ENCODE measurements around the gene RSPO4. TPM values are rescaled to one million over a fixed set of nuclear protein-coding genes. Genes with fewer than 3 reads are reported as not detected.
A peak's percentile ranks its signal among the peaks of the same experiment; 100 is the strongest.

RSPO4 gene
- total RNA-seq, 4 donors from 2014 or later, result 0.06 to 2.5 (median 0.52) TPM

DNA sequence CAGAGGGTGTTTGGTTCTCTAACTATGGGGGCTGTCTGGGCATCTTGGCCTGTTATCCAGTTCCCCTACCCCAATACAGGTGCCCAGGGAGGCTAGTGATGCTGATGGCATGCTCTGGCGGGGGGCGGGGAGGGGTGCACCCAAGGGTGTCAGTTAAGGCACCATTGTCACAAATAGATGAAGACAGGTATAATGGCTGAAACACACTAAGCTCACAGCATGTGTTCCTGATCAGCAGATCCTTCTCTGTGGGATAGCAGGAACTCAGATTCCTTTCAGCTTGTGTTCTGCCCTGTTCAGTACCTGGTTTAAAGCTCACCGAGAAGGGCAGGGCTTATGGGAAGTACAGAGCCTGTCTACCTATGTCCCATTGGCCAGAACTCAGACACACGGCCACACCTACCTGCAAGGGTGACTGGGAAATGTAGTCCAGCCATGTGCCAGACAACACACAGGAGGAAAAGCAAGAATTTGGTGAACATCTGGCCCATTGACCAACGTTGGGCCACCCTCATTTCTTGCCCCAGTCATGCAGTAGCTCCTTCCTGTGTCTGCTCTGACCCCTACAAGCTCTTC lies 3.4 kb upstream of the RSPO4 start:
- H3K27ac ChIP-seq (replicated peaks in 1 of 4), result no peak overlapping the region
- no peak overlapping the region for H3K4me3 ChIP-seq
- H3K36me3 ChIP-seq, result no peaks in the 10 kb centered on the region
- no peak for DNase-seq (ENCODE audit: extremely low spot score)
- H3K9me3 ChIP-seq, result no peaks in the 10 kb centered on the region
- intact Hi-C loops (cut with DNase I), result no loop called here
- TF ChIP-seq, protein P1, sequence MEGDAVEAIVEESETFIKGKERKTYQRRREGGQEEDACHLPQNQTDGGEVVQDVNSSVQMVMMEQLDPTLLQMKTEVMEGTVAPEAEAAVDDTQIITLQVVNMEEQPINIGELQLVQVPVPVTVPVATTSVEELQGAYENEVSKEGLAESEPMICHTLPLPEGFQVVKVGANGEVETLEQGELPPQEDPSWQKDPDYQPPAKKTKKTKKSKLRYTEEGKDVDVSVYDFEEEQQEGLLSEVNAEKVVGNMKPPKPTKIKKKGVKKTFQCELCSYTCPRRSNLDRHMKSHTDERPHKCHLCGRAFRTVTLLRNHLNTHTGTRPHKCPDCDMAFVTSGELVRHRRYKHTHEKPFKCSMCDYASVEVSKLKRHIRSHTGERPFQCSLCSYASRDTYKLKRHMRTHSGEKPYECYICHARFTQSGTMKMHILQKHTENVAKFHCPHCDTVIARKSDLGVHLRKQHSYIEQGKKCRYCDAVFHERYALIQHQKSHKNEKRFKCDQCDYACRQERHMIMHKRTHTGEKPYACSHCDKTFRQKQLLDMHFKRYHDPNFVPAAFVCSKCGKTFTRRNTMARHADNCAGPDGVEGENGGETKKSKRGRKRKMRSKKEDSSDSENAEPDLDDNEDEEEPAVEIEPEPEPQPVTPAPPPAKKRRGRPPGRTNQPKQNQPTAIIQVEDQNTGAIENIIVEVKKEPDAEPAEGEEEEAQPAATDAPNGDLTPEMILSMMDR (IDR thresholded peaks at IDR 0.05), result no peak
- no peak for TF ChIP-seq POLR2A (IDR thresholded peaks at IDR 0.05; ENCODE audit: low read depth)
- no peak for TF ChIP-seq POLR2AphosphoS5 (IDR thresholded peaks at IDR 0.05)
- no peak for TF ChIP-seq EP300 (IDR thresholded peaks at IDR 0.05)
- peaks cover 0 to 55% (median 17%) of the 10 kb centered on the region in 4 donors for H3K27me3 ChIP-seq
- WGBS, result 47% methylated on average over 4 of the region's 5 CpGs
- peaks cover 0 to 11% (median 6%) of the 10 kb centered on the region in 4 donors for H3K4me1 ChIP-seq

DNA sequence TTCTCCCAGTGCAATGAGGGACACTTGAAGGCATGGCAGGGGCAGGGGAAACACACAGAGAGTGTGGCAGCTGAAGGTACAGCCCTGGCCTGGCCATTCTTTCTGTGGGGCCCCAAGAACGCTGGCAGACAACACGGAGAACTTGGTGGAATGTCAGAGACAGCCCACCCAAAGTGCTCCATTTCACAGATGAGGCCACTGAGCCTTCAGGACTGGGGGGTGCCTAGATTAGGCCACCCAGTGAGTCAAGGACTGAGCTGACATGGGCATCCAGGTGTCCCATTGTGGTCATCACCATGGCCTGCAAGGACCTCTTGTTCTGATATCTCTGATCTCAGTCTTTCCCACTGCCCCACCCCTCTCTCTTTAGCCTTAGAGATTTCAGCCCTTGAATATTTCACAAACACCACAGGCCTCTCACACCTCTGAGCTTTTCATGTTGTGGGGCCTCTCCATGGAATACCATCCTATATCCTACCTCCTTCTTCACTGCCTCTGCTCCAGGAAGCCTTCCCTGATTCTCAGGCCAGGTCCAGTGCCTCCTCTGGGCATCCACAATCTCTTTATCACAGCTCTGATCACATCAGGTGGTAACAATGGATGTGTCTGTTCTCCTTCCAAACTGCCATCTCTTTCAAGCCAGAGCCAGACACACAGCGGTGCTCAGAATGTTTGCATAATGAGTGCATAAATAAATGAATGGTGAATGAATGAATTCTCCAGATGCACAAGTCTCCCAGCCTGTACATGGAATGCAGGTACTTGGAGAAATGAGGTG lies 2.0 kb upstream of the RSPO4 start:
- Histone ChIP-seq H3K27me3 (peaks cover 0 to 59% (median 17%) of the 10 kb centered on the region in 4 donors), H3K4me3 (no peak overlapping the region), H3K4me1 (peaks cover 0 to 11% (median 6%) of the 10 kb centered on the region in 4 donors), H3K36me3 (no peaks in the 10 kb centered on the region), H3K9me3 (no peaks in the 10 kb centered on the region), H3K27ac (replicated peaks in 1 of 4) (no peak overlapping the region)
- intact Hi-C loops (cut with DNase I), result no loop called here
- 78% methylated on average over 3 of the region's 3 CpGs for WGBS
- no peak for DNase-seq (ENCODE audit: extremely low spot score)
- TF ChIP-seq POLR2A (IDR thresholded peaks at IDR 0.05; ENCODE audit: low read depth), result no peak
- no peak for TF ChIP-seq EP300 (IDR thresholded peaks at IDR 0.05)
- TF ChIP-seq POLR2AphosphoS5 (IDR thresholded peaks at IDR 0.05), result no peak
- TF ChIP-seq, protein P1 (IDR thresholded peaks at IDR 0.05), result no peak

DNA sequence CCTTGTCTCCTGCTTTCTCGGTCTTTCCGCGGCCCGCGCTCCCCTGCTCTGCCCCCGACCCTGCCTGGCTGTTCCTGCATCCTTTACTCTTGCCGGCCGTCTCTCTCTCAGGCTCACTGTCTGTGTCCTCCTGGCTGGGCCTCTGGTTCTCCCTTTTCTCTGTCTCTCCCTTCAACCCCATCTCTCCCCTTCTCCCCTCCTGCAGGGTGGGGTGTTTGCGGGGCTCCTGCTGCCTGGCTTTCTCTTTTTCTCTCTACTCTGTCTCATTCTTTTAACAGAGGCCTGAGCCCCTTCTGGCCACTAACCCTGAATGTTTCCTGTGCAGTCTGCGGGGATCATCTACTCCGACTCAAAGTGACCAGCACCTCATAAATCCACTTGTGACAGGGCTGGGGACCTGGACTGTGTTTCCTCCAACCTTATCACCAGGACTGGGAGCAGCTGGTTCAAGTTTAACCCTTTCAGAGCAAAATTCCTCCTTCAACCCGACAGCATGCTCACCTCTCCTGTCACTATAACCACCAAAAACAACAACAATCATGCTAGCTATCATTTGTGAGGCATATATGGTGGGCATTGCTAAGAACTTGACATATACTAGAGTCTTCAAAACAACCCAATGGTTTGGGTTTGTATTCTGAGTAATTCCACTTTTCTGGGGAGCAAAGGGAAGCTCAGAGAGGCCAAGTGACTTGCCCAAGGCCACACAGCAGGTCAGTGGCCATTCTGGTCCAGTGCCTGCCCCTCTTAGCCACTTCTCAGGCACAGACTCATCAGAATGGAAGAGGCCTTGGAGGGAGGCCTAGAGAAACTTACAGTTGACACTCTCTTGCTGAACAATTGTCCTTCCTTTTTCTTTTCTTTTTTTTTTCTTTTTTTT lies 811 bp upstream of the RSPO4 start:
- intact Hi-C loops (cut with DNase I), result no loop called here
- no peak for DNase-seq (ENCODE audit: extremely low spot score)
- Histone ChIP-seq H3K27me3 (peaks cover 0 to 59% (median 17%) of the 10 kb centered on the region in 4 donors), H3K4me1 (peaks cover 0 to 11% (median 6%) of the 10 kb centered on the region in 4 donors), H3K9me3 (no peaks in the 10 kb centered on the region), H3K36me3 (no peaks in the 10 kb centered on the region), H3K27ac (replicated peaks in 1 of 4) (no peak overlapping the region), H3K4me3 (peak overlapping the region in 2 of 4 donors; percentile 12 to 25)
- whole genome bisulfite sequencing, result 12% methylated on average over 12 of the region's 12 CpGs
- TF ChIP-seq, protein P1 (IDR thresholded peaks at IDR 0.05), result no peak
- no peak for TF ChIP-seq POLR2AphosphoS5 (IDR thresholded peaks at IDR 0.05)
- no peak for TF ChIP-seq EP300 (IDR thresholded peaks at IDR 0.05)
- TF ChIP-seq POLR2A (IDR thresholded peaks at IDR 0.05; ENCODE audit: low read depth), result no peak

DNA sequence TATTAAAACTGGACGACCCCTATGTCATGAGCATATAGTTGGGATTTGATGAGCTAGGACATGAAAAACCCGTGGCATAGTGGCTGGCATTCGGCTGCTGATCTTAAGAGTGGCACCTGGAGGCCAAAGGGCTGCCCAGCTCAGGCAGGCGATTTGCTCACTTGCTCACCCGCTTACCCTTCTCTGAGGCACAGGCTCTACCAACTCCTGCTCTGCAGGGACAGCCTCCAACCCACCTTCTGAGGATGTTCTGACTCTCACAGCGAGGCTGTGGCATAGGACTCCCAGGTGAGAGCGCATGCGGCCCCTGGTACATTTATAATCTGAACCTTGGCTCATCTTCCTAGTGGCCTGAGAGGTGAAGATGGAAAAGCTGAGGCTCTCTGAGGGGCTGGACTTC lies 995 bp downstream of the RSPO4 start:
- peaks cover 0 to 54% (median 20%) of the 10 kb centered on the region in 4 donors for H3K27me3 ChIP-seq
- H3K4me1 ChIP-seq, result peaks cover 0 to 11% (median 6%) of the 10 kb centered on the region in 4 donors
- TF ChIP-seq POLR2A (IDR thresholded peaks at IDR 0.05; ENCODE audit: low read depth) (no peak), POLR2AphosphoS5 (IDR thresholded peaks at IDR 0.05) (no peak), EP300 (IDR thresholded peaks at IDR 0.05) (no peak)
- TF ChIP-seq, protein P1 (IDR thresholded peaks at IDR 0.05), result no peak
- H3K27ac ChIP-seq (replicated peaks in 1 of 4), result no peak overlapping the region
- no peak for DNase-seq (ENCODE audit: extremely low spot score)
- no peaks in the 10 kb centered on the region for H3K36me3 ChIP-seq
- no peaks in the 10 kb centered on the region for H3K9me3 ChIP-seq
- no peak overlapping the region for H3K4me3 ChIP-seq
- intact Hi-C loops (cut with DNase I), result no loop called here
- 78% methylated on average over 3 of the region's 8 CpGs for WGBS
